ENCODE data around the gene ASIC1. TPM values are rescaled to one million over a fixed set of nuclear protein-coding genes. Genes with fewer than 3 reads are reported as not detected.
A peak's percentile ranks its signal among the peaks of the same experiment; 100 is the strongest.

ASIC1 gene
- total and polyA plus RNA-seq, 12 donors: 0.47 to 1.3 (median 0.79) TPM; not detected in 1

GRCh38 chr12:50100561-50100960 lies 43.2 kb downstream of the ASIC1 start:
- intact Hi-C loops (cut with DNase I): no loop called here
- Histone ChIP-seq H3K4me1 (replicated peaks in 1 of 2) (peaks cover 8 to 26% of the 10 kb centered on the region in 2 donors), H3K27me3 (no peaks in the 10 kb centered on the region), H3K27ac (no peak overlapping the region), H3K9me3 (replicated peaks in 1 of 3) (no peaks in the 10 kb centered on the region), H3K36me3 (replicated peaks in 1 of 2) (peaks cover 0 to 45% of the 10 kb centered on the region in 2 donors), H3K4me3 (no peak overlapping the region)
- TF ChIP-seq, protein P1, sequence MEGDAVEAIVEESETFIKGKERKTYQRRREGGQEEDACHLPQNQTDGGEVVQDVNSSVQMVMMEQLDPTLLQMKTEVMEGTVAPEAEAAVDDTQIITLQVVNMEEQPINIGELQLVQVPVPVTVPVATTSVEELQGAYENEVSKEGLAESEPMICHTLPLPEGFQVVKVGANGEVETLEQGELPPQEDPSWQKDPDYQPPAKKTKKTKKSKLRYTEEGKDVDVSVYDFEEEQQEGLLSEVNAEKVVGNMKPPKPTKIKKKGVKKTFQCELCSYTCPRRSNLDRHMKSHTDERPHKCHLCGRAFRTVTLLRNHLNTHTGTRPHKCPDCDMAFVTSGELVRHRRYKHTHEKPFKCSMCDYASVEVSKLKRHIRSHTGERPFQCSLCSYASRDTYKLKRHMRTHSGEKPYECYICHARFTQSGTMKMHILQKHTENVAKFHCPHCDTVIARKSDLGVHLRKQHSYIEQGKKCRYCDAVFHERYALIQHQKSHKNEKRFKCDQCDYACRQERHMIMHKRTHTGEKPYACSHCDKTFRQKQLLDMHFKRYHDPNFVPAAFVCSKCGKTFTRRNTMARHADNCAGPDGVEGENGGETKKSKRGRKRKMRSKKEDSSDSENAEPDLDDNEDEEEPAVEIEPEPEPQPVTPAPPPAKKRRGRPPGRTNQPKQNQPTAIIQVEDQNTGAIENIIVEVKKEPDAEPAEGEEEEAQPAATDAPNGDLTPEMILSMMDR (IDR thresholded peaks at IDR 0.05): no peak
- TF ChIP-seq POLR2A (IDR thresholded peaks at IDR 0.05): no peak
- no peak for DNase-seq
- WGBS, 4 donors: 90 to 93% (median 91%) methylated on average over 3 of the region's 3 CpGs

GRCh38 chr12:50101663-50102062 lies 44.3 kb downstream of the ASIC1 start:
- H3K27me3 ChIP-seq: no peaks in the 10 kb centered on the region
- peak in 2 of 7 donors; percentile 35 to 50 for DNase-seq
- H3K36me3 ChIP-seq (replicated peaks in 1 of 2): peaks cover 0 to 34% of the 10 kb centered on the region in 2 donors
- TF ChIP-seq, protein P1 (IDR thresholded peaks at IDR 0.05): peak; percentile 40 to 65 (median 52)
- no peak for TF ChIP-seq POLR2A (IDR thresholded peaks at IDR 0.05)
- H3K9me3 ChIP-seq (replicated peaks in 1 of 3): no peaks in the 10 kb centered on the region
- no peak overlapping the region for H3K4me3 ChIP-seq
- intact Hi-C loops (cut with DNase I): no loop called here
- 37 to 47% (median 39%) methylated on average over 3 of the region's 3 CpGs for WGBS, 4 donors
- peak overlapping the region in 2 of 5 donors; percentile 42 to 53 for H3K27ac ChIP-seq
- peaks cover 8 to 26% of the 10 kb centered on the region in 2 donors for H3K4me1 ChIP-seq (replicated peaks in 1 of 2)

DNA sequence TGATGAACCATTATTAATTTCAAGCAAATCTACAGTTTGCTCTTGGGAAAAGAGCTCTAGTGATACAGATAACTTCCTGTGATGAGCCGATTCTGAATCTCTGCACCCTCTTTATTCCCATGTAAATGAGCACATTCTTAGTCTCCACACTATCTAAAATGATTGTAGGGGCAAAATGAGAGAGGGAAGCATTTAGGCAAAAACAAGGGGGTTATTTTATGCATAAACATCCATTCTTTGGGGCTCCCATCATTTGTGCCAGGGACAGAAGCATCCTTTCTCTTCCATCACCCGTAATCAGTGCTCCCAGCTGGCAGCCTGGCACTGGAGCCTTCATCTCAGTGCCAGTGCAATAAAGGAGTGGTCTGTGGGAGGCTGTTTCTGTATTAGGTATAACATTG lies 44.7 kb downstream of the ASIC1 start:
- WGBS, 4 donors: 69 to 92% (median 71%) methylated on average over 2 of the region's 2 CpGs
- DNase-seq: peak in 1 of 7 donors; percentile 1
- Histone ChIP-seq H3K9me3 (replicated peaks in 1 of 3) (no peaks in the 10 kb centered on the region), H3K27me3 (no peaks in the 10 kb centered on the region), H3K27ac (peak overlapping the region in 3 of 5 donors; percentile 14 to 53 (median 42)), H3K4me1 (replicated peaks in 1 of 2) (peaks cover 8 to 26% of the 10 kb centered on the region in 2 donors), H3K4me3 (no peak overlapping the region), H3K36me3 (replicated peaks in 1 of 2) (peaks cover 0 to 30% of the 10 kb centered on the region in 2 donors)
- intact Hi-C loops (cut with DNase I): no loop called here
- TF ChIP-seq, protein P1 (IDR thresholded peaks at IDR 0.05): no peak

GRCh38 chr12:50102646-50103309 lies 45.4 kb downstream of the ASIC1 start:
- TF ChIP-seq, protein P1 (IDR thresholded peaks at IDR 0.05): no peak
- no peak for TF ChIP-seq POLR2A (IDR thresholded peaks at IDR 0.05)
- Histone ChIP-seq H3K27me3 (no peaks in the 10 kb centered on the region), H3K4me1 (replicated peaks in 1 of 2) (peaks cover 8 to 26% of the 10 kb centered on the region in 2 donors), H3K9me3 (replicated peaks in 1 of 3) (no peaks in the 10 kb centered on the region), H3K27ac (peak overlapping the region in 2 of 5 donors; percentile 5 to 53), H3K36me3 (replicated peaks in 1 of 2) (peaks cover 0 to 23% of the 10 kb centered on the region in 2 donors), H3K4me3 (no peak overlapping the region)
- intact Hi-C loops (cut with DNase I): no loop called here
- DNase-seq: peak in 1 of 7 donors; percentile 11
- WGBS, 4 donors: 74 to 77% (median 77%) methylated on average over 5 to 8 of the region's 8 CpGs

All from adrenal gland (tissue), 12 donors.